ENCODE results near the gene WASHC2C. TPM values are rescaled to one million over a fixed set of nuclear protein-coding genes. Genes with fewer than 3 reads are reported as not detected.
"Not testable (repeated sequence)": the region's sequence is repeated elsewhere in the genome, so short reads cannot be mapped to it uniquely, and the experiment has no call there.

Gene WASHC2C
- total RNA-seq, 1 experiment from 2014 or later: 21.9 TPM

DNA sequence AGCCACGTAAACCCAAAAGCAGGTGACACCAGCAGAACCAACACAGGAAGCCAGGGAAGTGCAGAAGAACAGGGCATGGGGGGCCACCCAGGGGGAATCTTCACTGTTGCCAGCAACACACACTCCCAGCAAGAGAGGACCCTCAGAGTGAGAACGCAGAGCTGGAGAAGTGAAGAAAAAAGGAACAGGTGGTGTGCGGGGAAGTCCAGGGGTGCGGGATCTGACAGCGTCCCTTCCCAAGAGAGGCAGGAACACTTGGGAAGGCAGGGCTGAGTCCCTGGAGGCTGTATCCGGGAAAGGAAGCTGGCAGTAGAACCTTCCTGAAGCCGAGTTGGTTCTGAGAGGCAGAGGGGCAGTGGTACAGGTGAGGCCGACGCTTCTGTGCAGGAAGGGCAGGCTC is 92.5 kb downstream of the WASHC2C start:
- no TSS peak for BruUV-seq (replicated peaks)
- CTCF ChIA-PET: no interaction called here
- no peak for ATAC-seq

DNA sequence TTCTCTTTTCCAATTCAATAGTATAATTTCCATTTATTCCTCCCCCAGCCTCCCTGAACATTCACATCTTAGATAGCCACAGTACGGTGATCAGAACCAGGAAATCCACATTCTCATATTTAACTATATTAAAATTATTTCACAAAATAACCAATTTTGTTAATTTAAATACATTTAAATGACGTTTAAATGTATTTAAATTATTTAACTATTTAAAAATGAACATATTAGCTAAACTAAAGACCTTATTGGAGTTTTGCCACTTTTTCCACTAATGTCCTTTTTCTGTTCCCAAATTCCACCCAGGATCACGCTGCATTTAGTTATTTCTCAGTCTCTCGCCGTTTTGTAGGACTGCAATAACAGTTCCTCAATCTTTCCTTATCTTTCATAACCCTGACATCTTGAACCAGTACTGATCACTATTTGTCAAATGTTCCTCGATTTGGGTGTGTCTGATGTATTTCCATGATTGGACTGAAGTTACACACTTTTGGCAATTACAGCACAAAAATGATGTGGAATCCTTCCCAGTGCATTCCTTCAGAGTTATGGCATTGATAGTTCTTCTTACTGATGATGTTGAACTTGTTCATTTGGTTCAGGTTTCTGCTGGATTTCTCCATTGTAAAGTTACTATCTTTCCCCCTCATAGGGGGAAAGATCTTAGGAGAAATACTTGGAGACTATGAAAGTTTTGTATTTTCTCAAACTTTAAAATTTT is 93.2 kb downstream of the WASHC2C start:
- H3K27me3 ChIP-seq (ENCODE audit: insufficient read depth, low read length); ATAC-seq; RAD21 ChIA-PET (ENCODE audit: low non-redundant PET in 1 of 2, low total read pairs in 2 of 2, uncharacterized antibody in 2 of 2, unreplicated experiment in 2 of 2); CTCF ChIA-PET; H3K4me3 ChIP-seq (replicated peaks in 1 of 2; ENCODE audit: low read depth in 1 of 2, low read length in 2 of 2); H3K9me2 ChIP-seq (ENCODE audit: insufficient read depth); H3K27ac ChIP-seq (ENCODE audit: low read depth, low read length); H2AFZ ChIP-seq (ENCODE audit: low read depth, low read length, poor library complexity, severe bottlenecking); DNase-seq (ENCODE audit: low read depth, low spot score); H3K4me1 ChIP-seq (ENCODE audit: control insufficient read depth in 1 of 2, insufficient read depth in 2 of 2, low read length in 2 of 2); intact Hi-C loops (cut with micrococcal nuclease); H3K9ac ChIP-seq (ENCODE audit: low read length); H4K20me1 ChIP-seq (ENCODE audit: insufficient read depth); H3K79me2 ChIP-seq (ENCODE audit: insufficient read depth, low read length); H3K36me3 ChIP-seq (ENCODE audit: control insufficient read depth in 1 of 2, insufficient read depth in 2 of 2, low read length in 2 of 2); POLR2A ChIA-PET; H3K4me2 ChIP-seq (ENCODE audit: low read length); H3K9me3 ChIP-seq (ENCODE audit: control insufficient read depth in 1 of 2, insufficient read depth in 1 of 2, low read depth in 1 of 2, low read length in 2 of 2): not testable (repeated sequence)
- TSS peak; percentile 39 for BruUV-seq (replicated peaks)

More for the DNA sequence above, 92.5 kb downstream of the WASHC2C start:
- no peaks in the 10 kb centered on the region for H4K20me1 ChIP-seq (ENCODE audit: insufficient read depth)
- no peak overlapping the region for H3K9ac ChIP-seq (ENCODE audit: low read length)
- no peaks in the 10 kb centered on the region for H3K9me2 ChIP-seq (ENCODE audit: insufficient read depth)
- no peaks in the 10 kb centered on the region for H3K79me2 ChIP-seq (ENCODE audit: insufficient read depth, low read length)
- TF ChIP-seq, protein P1, sequence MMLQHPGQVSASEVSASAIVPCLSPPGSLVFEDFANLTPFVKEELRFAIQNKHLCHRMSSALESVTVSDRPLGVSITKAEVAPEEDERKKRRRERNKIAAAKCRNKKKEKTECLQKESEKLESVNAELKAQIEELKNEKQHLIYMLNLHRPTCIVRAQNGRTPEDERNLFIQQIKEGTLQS (IDR thresholded peaks at IDR 0.05): no peak
- TF ChIP-seq, protein P2, sequence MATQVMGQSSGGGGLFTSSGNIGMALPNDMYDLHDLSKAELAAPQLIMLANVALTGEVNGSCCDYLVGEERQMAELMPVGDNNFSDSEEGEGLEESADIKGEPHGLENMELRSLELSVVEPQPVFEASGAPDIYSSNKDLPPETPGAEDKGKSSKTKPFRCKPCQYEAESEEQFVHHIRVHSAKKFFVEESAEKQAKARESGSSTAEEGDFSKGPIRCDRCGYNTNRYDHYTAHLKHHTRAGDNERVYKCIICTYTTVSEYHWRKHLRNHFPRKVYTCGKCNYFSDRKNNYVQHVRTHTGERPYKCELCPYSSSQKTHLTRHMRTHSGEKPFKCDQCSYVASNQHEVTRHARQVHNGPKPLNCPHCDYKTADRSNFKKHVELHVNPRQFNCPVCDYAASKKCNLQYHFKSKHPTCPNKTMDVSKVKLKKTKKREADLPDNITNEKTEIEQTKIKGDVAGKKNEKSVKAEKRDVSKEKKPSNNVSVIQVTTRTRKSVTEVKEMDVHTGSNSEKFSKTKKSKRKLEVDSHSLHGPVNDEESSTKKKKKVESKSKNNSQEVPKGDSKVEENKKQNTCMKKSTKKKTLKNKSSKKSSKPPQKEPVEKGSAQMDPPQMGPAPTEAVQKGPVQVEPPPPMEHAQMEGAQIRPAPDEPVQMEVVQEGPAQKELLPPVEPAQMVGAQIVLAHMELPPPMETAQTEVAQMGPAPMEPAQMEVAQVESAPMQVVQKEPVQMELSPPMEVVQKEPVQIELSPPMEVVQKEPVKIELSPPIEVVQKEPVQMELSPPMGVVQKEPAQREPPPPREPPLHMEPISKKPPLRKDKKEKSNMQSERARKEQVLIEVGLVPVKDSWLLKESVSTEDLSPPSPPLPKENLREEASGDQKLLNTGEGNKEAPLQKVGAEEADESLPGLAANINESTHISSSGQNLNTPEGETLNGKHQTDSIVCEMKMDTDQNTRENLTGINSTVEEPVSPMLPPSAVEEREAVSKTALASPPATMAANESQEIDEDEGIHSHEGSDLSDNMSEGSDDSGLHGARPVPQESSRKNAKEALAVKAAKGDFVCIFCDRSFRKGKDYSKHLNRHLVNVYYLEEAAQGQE (IDR thresholded peaks at IDR 0.05; ENCODE audit: low read depth): no peak
- TF ChIP-seq JUND (IDR thresholded peaks at IDR 0.05) (no peak), EZH2 (IDR thresholded peaks at IDR 0.05) (no peak), SIN3A (IDR thresholded peaks at IDR 0.05; ENCODE audit: low read depth) (no peak), EGR1 (IDR thresholded peaks at IDR 0.05; ENCODE audit: low read depth) (no peak), POLR2AphosphoS5 (IDR thresholded peaks at IDR 0.05; ENCODE audit: low read depth, low read length) (no peak), POLR2A (IDR thresholded peaks at IDR 0.05; ENCODE audit: borderline replicate concordance, extremely low read depth, insufficient read depth, insufficient read length) (no peak), TCF7L2 (IDR thresholded peaks at IDR 0.05; ENCODE audit: borderline replicate concordance, extremely low read depth, insufficient read depth, insufficient read length) (no peak)
- no peaks in the 10 kb centered on the region for H3K36me3 ChIP-seq (ENCODE audit: control insufficient read depth in 1 of 2, insufficient read depth in 2 of 2, low read length in 2 of 2)
- H3K4me2 ChIP-seq (ENCODE audit: low read length): no peak overlapping the region
- H2AFZ ChIP-seq (ENCODE audit: low read depth, low read length, poor library complexity, severe bottlenecking): no peak overlapping the region
- H3K4me3 ChIP-seq (replicated peaks in 1 of 2; ENCODE audit: low read depth in 1 of 2, low read length in 2 of 2): no peak overlapping the region
- POLR2A ChIA-PET: no interaction called here
- H3K27ac ChIP-seq (ENCODE audit: low read depth, low read length): no peak overlapping the region
- RAD21 ChIA-PET (ENCODE audit: low non-redundant PET in 1 of 2, low total read pairs in 2 of 2, uncharacterized antibody in 2 of 2, unreplicated experiment in 2 of 2): no interaction called here
- H3K4me1 ChIP-seq (ENCODE audit: control insufficient read depth in 1 of 2, insufficient read depth in 2 of 2, low read length in 2 of 2): no peaks in the 10 kb centered on the region
- no peaks in the 10 kb centered on the region for H3K27me3 ChIP-seq (ENCODE audit: insufficient read depth, low read length)
- intact Hi-C loops (cut with micrococcal nuclease): no loop called here
- no peak for DNase-seq (ENCODE audit: low read depth, low spot score)
- H3K9me3 ChIP-seq (ENCODE audit: control insufficient read depth in 1 of 2, insufficient read depth in 1 of 2, low read depth in 1 of 2, low read length in 2 of 2): no peaks in the 10 kb centered on the region

DNA sequence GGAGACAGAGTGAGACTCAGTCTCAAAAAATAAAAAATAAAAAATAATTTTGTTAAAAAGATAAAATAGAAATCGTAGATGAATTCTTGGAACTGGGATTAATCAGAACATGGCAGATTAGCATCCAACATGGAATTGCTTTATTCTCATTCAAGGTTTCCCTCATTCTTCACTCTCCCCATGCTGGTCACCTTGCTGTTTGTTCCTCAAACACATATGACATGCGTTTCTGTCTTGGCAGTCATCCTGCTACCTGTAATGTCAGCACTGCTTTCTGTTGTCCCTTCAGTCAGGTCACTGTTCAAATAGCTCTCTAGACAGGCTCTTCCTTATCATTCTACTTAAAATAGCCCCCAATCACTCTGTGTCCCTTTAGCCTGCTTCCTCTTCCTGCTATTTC is 95.9 kb downstream of the WASHC2C start:
- H3K4me1 ChIP-seq (ENCODE audit: control insufficient read depth in 1 of 2, insufficient read depth in 2 of 2, low read length in 2 of 2); POLR2A ChIA-PET; H3K4me3 ChIP-seq (replicated peaks in 1 of 2; ENCODE audit: low read depth in 1 of 2, low read length in 2 of 2); RAD21 ChIA-PET (ENCODE audit: low non-redundant PET in 1 of 2, low total read pairs in 2 of 2, uncharacterized antibody in 2 of 2, unreplicated experiment in 2 of 2); H3K27me3 ChIP-seq (ENCODE audit: insufficient read depth, low read length); ATAC-seq; intact Hi-C loops (cut with micrococcal nuclease); H3K9ac ChIP-seq (ENCODE audit: low read length); H2AFZ ChIP-seq (ENCODE audit: low read depth, low read length, poor library complexity, severe bottlenecking); DNase-seq (ENCODE audit: low read depth, low spot score); H3K36me3 ChIP-seq (ENCODE audit: control insufficient read depth in 1 of 2, insufficient read depth in 2 of 2, low read length in 2 of 2); H3K27ac ChIP-seq (ENCODE audit: low read depth, low read length); H3K4me2 ChIP-seq (ENCODE audit: low read length); H3K79me2 ChIP-seq (ENCODE audit: insufficient read depth, low read length); CTCF ChIA-PET; H3K9me3 ChIP-seq (ENCODE audit: control insufficient read depth in 1 of 2, insufficient read depth in 1 of 2, low read depth in 1 of 2, low read length in 2 of 2); H4K20me1 ChIP-seq (ENCODE audit: insufficient read depth); BruUV-seq (replicated peaks); H3K9me2 ChIP-seq (ENCODE audit: insufficient read depth): not testable (repeated sequence)

Data from HCT116 (cell line).